Right atrium auricular region (tissue), 2 donors: ENCODE data around the gene PRR15L. TPM values are rescaled to one million over a fixed set of nuclear protein-coding genes. Genes with fewer than 3 reads are reported as not detected.

ENCODE experiments used
- DNase-seq: peaks from one replicate; pipeline ENCODE4 v3.0.0-alpha.2; 2019; ENCODE audit warnings: low spot score
- H3K27ac ChIP-seq, 2 donors: fragments of 200-600 bp; sonication (generic); 1 replicate in 1 of 2; 2 replicates in 1 of 2; pipeline ENCODE4 v1.5.1; 2016 to 2019
- H3K27me3 ChIP-seq, 2 donors: fragments of 200-600 bp; sonication (generic); one replicate each; pipeline versions ENCODE4 v1.5.1 to v1.6.0; 2017 to 2019
- H3K36me3 ChIP-seq: fragments of 200-600 bp; sonication (generic); one replicate; pipeline ENCODE4 v1.5.1; 2016
- H3K4me1 ChIP-seq, 2 donors: fragments of 200-600 bp; sonication (generic); one replicate each; pipeline versions ENCODE4 v1.5.1 to v1.6.0; 2017 to 2019
- H3K4me3 ChIP-seq, 2 donors: fragments of 200-600 bp; sonication (generic); 1 replicate in 1 of 2; 2 replicates in 1 of 2; pipeline ENCODE4 v1.5.1; 2017 to 2019; ENCODE audit warnings: mild to moderate bottlenecking in 1 of 2, moderate library complexity in 1 of 2
- H3K9me3 ChIP-seq, 2 donors: fragments of 200-600 bp; sonication (generic); one replicate each; pipeline ENCODE4 v1.5.1; 2019
- total RNA-seq, 2 donors: library from RNA; depleted of rRNA; stranded (reverse); fragments of >200 nt; gene quantifications; one replicate each; pipeline ENCODE4 v1.1.0, GENCODE V29; 2016
- TF ChIP-seq, protein P1 (sequence below), 2 donors: fragments of 200-600 bp; sonication (generic); IDR thresholded peaks; one replicate each; pipeline ENCODE4 v1.5.1; 2019; ENCODE audit warnings: antibody characterized with exemption in 2 of 2

Gene PRR15L
- total RNA-seq, 2 donors from 2014 or later = 1.2 to 6.5 TPM

DNA sequence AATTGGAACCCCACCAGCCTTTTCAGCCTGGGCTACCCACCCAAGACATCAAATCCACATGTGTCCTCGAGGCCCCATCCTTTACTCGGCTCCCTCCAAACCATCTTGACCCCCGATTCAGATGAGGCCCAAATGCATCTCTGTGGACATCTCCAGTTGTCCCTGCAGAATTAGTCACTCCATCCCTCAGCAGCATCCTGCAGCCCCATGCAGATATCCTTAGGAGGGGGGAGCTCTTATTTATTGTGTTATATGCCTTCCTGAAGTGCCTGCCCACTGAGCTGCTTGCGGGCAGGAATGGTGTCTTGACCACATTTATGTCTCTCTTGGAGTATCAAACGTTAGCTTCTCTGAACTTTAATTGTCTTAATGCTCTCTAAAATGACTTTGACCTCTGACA, 28.8 kb upstream of the PRR15L start:
- H3K9me3 ChIP-seq = no peaks in the 10 kb centered on the region
- no peak overlapping the region for H3K27ac ChIP-seq
- H3K4me3 ChIP-seq = no peak overlapping the region
- H3K36me3 ChIP-seq = peaks cover 7% of the 10 kb centered on the region
- TF ChIP-seq, protein P1, sequence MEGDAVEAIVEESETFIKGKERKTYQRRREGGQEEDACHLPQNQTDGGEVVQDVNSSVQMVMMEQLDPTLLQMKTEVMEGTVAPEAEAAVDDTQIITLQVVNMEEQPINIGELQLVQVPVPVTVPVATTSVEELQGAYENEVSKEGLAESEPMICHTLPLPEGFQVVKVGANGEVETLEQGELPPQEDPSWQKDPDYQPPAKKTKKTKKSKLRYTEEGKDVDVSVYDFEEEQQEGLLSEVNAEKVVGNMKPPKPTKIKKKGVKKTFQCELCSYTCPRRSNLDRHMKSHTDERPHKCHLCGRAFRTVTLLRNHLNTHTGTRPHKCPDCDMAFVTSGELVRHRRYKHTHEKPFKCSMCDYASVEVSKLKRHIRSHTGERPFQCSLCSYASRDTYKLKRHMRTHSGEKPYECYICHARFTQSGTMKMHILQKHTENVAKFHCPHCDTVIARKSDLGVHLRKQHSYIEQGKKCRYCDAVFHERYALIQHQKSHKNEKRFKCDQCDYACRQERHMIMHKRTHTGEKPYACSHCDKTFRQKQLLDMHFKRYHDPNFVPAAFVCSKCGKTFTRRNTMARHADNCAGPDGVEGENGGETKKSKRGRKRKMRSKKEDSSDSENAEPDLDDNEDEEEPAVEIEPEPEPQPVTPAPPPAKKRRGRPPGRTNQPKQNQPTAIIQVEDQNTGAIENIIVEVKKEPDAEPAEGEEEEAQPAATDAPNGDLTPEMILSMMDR (IDR thresholded peaks at IDR 0.05) = no peak
- H3K4me1 ChIP-seq = peaks cover 0 to 34% of the 10 kb centered on the region in 2 donors
- no peak for DNase-seq
- no peaks in the 10 kb centered on the region for H3K27me3 ChIP-seq

DNA sequence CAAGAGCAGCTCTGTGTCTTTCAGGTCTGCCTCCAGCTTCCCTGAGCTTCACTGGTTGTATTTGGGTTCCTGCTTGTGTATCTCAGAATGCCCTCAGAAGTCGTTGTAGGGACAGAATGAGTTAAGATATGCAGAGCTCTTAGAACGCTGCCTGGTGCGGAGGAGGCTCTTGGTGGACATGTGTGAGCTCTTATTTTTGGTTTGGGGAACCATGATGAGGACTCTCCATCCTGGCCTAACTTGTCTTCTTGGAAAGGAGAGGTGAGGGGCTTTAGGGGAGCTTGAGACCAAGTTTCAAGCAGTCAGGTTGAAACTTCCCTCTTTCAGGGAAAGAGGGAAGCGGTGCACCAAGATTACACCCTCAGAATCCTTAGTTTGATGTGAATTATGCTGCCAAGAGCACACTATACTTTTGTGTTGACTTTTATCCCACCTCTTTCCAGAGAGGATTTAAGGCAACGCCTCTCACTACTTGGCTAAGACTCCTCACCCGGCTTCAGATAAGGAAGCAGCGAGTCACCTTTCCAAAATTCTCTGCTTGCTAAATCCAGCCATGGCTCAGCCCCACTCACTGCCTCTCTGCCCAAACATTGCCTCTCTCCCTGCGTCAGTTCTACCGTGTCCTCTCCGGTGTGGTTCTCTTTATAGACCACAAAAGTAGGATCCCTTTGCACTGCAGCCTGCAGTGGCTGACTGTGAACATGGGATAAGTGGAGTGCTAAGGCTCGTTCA, 26.0 kb upstream of the PRR15L start:
- Histone ChIP-seq H3K9me3 (no peaks in the 10 kb centered on the region), H3K27me3 (no peaks in the 10 kb centered on the region), H3K4me3 (no peak overlapping the region), H3K27ac (peak overlapping the region; percentile 39 to 69), H3K4me1 (peaks cover 0 to 34% of the 10 kb centered on the region in 2 donors), H3K36me3 (peaks cover 35% of the 10 kb centered on the region)
- DNase-seq = no peak
- TF ChIP-seq, protein P1 (IDR thresholded peaks at IDR 0.05) = no peak

DNA sequence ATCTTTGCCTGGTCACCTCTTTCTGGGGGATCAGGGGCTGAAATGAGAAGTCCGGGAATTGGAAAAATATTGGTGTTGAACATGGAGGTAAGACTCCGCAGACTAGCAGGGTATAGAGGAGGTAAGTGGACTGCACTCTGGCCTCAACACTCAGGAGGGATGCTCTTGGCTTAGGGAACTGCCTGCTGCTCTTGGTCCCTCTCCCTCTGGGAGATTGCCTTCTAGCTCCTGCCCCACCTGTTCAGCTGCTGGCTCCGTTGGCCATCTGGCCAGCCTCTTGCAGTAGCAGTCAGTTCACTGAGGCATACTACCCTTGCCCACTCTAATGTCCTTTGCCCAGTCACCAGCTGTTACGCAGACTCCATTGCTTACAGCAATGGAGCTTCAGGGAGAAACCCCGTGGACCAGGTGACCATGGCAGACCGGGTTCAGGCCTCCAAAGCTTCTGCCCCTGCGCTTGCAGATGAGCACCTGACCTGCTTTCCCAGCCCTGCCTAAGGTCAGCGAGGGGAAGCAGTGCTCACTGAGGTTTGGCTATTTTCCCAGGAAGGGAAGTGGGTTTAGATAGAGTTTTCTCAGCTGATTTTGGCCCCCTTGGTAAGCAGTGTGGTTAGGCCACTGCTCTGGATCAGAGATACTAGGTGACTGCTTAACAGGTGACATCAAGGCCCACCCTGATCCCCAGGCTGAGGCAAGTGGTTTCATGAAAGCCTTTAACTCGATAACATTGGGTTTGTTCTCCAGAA, 25.1 kb upstream of the PRR15L start:
- no peak overlapping the region for H3K4me3 ChIP-seq
- H3K27me3 ChIP-seq = no peaks in the 10 kb centered on the region
- peaks cover 37% of the 10 kb centered on the region for H3K36me3 ChIP-seq
- peaks cover 0 to 34% of the 10 kb centered on the region in 2 donors for H3K4me1 ChIP-seq
- peak overlapping the region in 1 of 2 donors; percentile 69 for H3K27ac ChIP-seq
- no peak for DNase-seq
- no peaks in the 10 kb centered on the region for H3K9me3 ChIP-seq
- TF ChIP-seq, protein P1 (IDR thresholded peaks at IDR 0.05) = no peak

DNA sequence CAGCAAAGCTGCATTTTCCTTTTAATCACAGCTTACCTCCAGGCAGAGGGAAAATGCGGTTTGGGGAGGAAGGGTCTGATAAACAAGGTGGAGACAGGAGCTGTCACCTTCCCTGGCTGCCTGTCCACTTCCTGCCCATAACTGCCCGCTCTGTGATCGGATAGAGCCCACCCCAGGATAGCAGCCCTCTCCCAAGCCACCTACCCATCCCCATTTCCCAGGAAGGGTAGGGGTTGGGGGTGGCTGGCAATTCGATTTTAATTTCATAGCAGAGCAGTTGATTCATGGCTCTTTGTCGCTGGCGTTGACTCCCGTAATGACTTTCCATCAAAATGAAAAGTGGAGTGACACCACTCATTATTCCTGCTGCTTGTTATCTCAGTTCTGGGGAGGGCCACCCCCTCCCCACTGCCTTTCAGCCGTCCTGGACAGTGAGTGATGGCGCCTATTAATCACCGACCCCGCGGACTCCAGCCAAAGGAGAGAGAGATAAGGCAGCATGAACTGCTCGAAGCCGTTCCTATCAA, 24.5 kb upstream of the PRR15L start:
- no peak for DNase-seq
- Histone ChIP-seq H3K9me3 (no peaks in the 10 kb centered on the region), H3K27me3 (no peaks in the 10 kb centered on the region), H3K4me3 (no peak overlapping the region), H3K36me3 (peaks cover 37% of the 10 kb centered on the region), H3K4me1 (peaks cover 0 to 30% of the 10 kb centered on the region in 2 donors), H3K27ac (no peak overlapping the region)
- TF ChIP-seq, protein P1 (IDR thresholded peaks at IDR 0.05) = no peak

DNA sequence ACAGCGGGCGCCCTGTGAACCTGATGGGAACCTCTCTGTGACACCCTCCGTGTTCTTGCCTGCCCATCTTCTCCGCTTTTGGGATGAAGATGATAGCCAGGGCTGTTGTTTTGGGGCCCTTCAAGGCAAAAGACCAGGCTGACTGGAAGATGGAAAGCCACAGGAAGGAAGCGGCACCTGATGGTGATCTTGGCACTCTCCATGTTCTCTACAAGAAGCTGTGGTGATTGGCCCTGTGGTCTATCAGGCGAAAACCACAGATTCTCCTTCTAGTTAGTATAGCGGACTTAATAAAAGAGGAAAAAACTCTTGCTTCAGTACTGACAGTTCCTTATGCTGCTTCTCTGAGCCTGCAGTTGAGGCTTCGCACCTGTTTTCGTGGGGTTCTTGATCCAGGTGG, 23.8 kb upstream of the PRR15L start:
- no peak for DNase-seq
- H3K27me3 ChIP-seq = no peaks in the 10 kb centered on the region
- no peak overlapping the region for H3K4me3 ChIP-seq
- peaks cover 0 to 29% of the 10 kb centered on the region in 2 donors for H3K4me1 ChIP-seq
- TF ChIP-seq, protein P1 (IDR thresholded peaks at IDR 0.05) = no peak
- no peaks in the 10 kb centered on the region for H3K9me3 ChIP-seq
- H3K27ac ChIP-seq = no peak overlapping the region
- H3K36me3 ChIP-seq = peaks cover 42% of the 10 kb centered on the region
